ENCODE data around the gene CCDC30. TPM values are rescaled to one million over a fixed set of nuclear protein-coding genes. Genes with fewer than 3 reads are reported as not detected.

CCDC30 gene
- total and polyA plus RNA-seq, 10 of the 15 experiments (the other 5 are each of a cell fraction or from before 2014, with no cell fraction given), result 0.46 to 1.8 (median 1.0) TPM

DNA sequence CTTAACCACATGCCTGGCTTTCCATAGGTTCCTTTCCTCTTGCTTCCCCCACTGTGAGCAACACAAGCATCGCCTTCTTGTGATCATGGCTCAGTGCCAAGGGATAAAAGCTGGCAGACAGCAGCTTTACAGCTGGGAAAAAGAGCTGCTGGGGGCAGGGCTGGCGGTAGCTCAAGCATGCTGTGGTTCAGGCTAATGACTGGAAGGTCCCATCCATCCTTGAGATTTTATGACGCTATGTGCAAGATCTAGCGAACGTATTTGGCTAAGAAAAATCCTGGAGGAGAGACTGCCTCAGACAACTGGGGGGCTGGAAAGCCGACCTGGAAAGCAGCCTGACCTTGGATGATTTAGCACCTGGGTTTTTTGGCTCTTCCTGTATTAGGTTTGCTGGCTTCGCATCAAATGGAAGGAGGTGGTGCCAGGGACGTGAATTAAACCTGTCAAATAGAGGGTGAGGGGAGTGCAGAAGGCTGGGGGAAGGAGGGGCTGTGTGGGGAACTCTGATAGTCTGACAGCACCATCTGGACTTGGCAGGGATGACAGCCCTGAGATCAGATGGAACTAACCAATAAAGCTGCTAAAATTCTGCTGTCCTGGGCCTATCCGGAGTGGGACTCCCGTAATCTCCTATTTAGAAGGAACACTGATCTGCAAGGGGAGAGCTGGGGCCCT is 42.0 kb upstream of the CCDC30 start:
- ChIA-PET CTCF (no interaction called here), RAD21 (ENCODE audit: unreplicated experiment) (no interaction called here), SMC1A (ENCODE audit: uncharacterized antibody, unreplicated experiment) (no interaction called here), POLR2A (no interaction called here)
- H4K20me1 ChIP-seq (ENCODE audit: control insufficient read depth, insufficient read depth), result no peaks in the 10 kb centered on the region
- H3K36me3 ChIP-seq (ENCODE audit: control insufficient read depth in 2 of 2, insufficient read depth in 2 of 2, low read length in 1 of 2), result no peaks in the 10 kb centered on the region
- ATAC-seq, result no peak
- H3K9me3 ChIP-seq (replicated peaks; ENCODE audit: control insufficient read depth, insufficient read depth, low read length), result no peaks in the 10 kb centered on the region
- no peak overlapping the region for H3K4me2 ChIP-seq (ENCODE audit: control insufficient read depth, insufficient read depth)
- H2AFZ ChIP-seq (ENCODE audit: control insufficient read depth, low read depth, low read length), result no peak overlapping the region
- no TSS peak for BruUV-seq (replicated peaks)
- no peak for DNase-seq (ENCODE audit: low read depth, low spot score)
- no peaks in the 10 kb centered on the region for H3K79me2 ChIP-seq (ENCODE audit: control insufficient read depth, insufficient read depth, low read length)
- in situ Hi-C loops (cut with MboI), result no loop called here
- H3K27ac ChIP-seq (ENCODE audit: control insufficient read depth, insufficient read depth), result no peak overlapping the region
- H3K9ac ChIP-seq (ENCODE audit: control insufficient read depth, insufficient read depth, low read length), result no peak overlapping the region
- no peaks in the 10 kb centered on the region; a peak in 1 of 4 replicates for H3K27me3 ChIP-seq (replicated peaks in 1 of 2; ENCODE audit: control insufficient read depth in 2 of 2, insufficient read depth in 2 of 2, low read length in 1 of 2)
- 39% methylated on average over 10 of the region's 10 CpGs for WGBS (ENCODE audit: insufficient coverage, insufficient replicate concordance, low lambda C conversion rate, missing lambda C conversion rate)
- intact Hi-C loops (cut with micrococcal nuclease; ENCODE audit: unreplicated experiment), result no loop called here
- no peak for FAIRE-seq
- TF ChIP-seq EED (IDR thresholded peaks at IDR 0.05; ENCODE audit: low read depth), result no peak
- no peak for TF ChIP-seq ZBED1 (IDR thresholded peaks at IDR 0.05; ENCODE audit: borderline replicate concordance)
- no peak for TF ChIP-seq PBX3 (IDR thresholded peaks at IDR 0.05; ENCODE audit: insufficient replicate concordance, low read depth, low read length)
- H3K4me1 ChIP-seq (ENCODE audit: control insufficient read depth, insufficient read depth, low read length), result no peaks in the 10 kb centered on the region
- no peak overlapping the region for H3K4me3 ChIP-seq

DNA sequence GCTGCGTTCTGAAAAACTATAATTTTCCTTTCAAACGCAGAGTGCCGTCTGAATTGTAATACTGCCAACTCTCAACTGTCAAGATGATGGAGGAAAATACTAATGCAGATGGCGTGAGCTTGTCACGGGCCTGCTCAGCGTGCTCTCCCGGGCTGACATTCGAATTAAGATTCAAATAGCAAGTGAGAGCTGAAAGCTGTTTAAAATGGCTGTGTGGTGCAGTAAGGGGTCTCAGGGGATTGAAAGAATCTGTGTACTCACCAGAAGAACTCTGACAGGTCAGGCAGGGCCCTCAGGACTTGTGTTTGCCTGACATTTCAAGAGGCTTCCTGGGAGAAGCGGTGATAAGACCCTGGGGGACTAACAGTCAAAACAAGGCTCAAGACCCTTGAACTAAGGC is 40.3 kb upstream of the CCDC30 start:
- ChIA-PET POLR2A (no interaction called here), CTCF (interaction anchor here (0.7 kb wide), 1 partner anchor 11 kb away, joined by 3 read pairs; no protein-coding TSS in a partner anchor), RAD21 (ENCODE audit: unreplicated experiment) (no interaction called here), SMC1A (ENCODE audit: uncharacterized antibody, unreplicated experiment) (no interaction called here)
- H2AFZ ChIP-seq (ENCODE audit: control insufficient read depth, low read depth, low read length), result no peak overlapping the region
- no peak overlapping the region for H3K4me3 ChIP-seq
- no peaks in the 10 kb centered on the region for H3K9me3 ChIP-seq (replicated peaks; ENCODE audit: control insufficient read depth, insufficient read depth, low read length)
- DNase-seq (ENCODE audit: low read depth, low spot score), result no peak
- H3K4me1 ChIP-seq (ENCODE audit: control insufficient read depth, insufficient read depth, low read length), result no peaks in the 10 kb centered on the region
- TF ChIP-seq SIX5 (IDR thresholded peaks at IDR 0.05; ENCODE audit: low read depth, low read length, severe bottlenecking) (no peak), MEF2A (IDR thresholded peaks at IDR 0.05; ENCODE audit: insufficient read depth, low read depth, low read length) (no peak), LARP7 (IDR thresholded peaks at IDR 0.05) (no peak), REST (IDR thresholded peaks at IDR 0.05; ENCODE audit: low read depth, low read length) (no peak), NBN (IDR thresholded peaks at IDR 0.05) (no peak)
- TF ChIP-seq, protein P1, sequence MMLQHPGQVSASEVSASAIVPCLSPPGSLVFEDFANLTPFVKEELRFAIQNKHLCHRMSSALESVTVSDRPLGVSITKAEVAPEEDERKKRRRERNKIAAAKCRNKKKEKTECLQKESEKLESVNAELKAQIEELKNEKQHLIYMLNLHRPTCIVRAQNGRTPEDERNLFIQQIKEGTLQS (IDR thresholded peaks at IDR 0.05; ENCODE audit: borderline replicate concordance, extremely low read depth, low read depth, low read length), result no peak
- TF ChIP-seq, protein P2, sequence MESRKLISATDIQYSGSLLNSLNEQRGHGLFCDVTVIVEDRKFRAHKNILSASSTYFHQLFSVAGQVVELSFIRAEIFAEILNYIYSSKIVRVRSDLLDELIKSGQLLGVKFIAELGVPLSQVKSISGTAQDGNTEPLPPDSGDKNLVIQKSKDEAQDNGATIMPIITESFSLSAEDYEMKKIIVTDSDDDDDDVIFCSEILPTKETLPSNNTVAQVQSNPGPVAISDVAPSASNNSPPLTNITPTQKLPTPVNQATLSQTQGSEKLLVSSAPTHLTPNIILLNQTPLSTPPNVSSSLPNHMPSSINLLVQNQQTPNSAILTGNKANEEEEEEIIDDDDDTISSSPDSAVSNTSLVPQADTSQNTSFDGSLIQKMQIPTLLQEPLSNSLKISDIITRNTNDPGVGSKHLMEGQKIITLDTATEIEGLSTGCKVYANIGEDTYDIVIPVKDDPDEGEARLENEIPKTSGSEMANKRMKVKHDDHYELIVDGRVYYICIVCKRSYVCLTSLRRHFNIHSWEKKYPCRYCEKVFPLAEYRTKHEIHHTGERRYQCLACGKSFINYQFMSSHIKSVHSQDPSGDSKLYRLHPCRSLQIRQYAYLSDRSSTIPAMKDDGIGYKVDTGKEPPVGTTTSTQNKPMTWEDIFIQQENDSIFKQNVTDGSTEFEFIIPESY (IDR thresholded peaks at IDR 0.05), result no peak
- no peaks in the 10 kb centered on the region for H3K79me2 ChIP-seq (ENCODE audit: control insufficient read depth, insufficient read depth, low read length)
- no peaks in the 10 kb centered on the region for H3K36me3 ChIP-seq (ENCODE audit: control insufficient read depth in 2 of 2, insufficient read depth in 2 of 2, low read length in 1 of 2)
- no peaks in the 10 kb centered on the region; a peak in 1 of 4 replicates for H3K27me3 ChIP-seq (replicated peaks in 1 of 2; ENCODE audit: control insufficient read depth in 2 of 2, insufficient read depth in 2 of 2, low read length in 1 of 2)
- no peak for FAIRE-seq
- WGBS (ENCODE audit: insufficient coverage, insufficient replicate concordance, low lambda C conversion rate, missing lambda C conversion rate), result 76% methylated on average over 9 of the region's 9 CpGs
- intact Hi-C loops (cut with micrococcal nuclease; ENCODE audit: unreplicated experiment), result no loop called here
- no peak overlapping the region for H3K9ac ChIP-seq (ENCODE audit: control insufficient read depth, insufficient read depth, low read length)
- H4K20me1 ChIP-seq (ENCODE audit: control insufficient read depth, insufficient read depth), result no peaks in the 10 kb centered on the region
- no peak for ATAC-seq
- no peak overlapping the region for H3K27ac ChIP-seq (ENCODE audit: control insufficient read depth, insufficient read depth)
- in situ Hi-C loops (cut with MboI), result no loop called here
- H3K4me2 ChIP-seq (ENCODE audit: control insufficient read depth, insufficient read depth), result no peak overlapping the region
- no TSS peak for BruUV-seq (replicated peaks)

Measured in GM12878 (cell line).